Upper lobe of left lung (tissue), 6 donors: ENCODE data around the gene PRM2. TPM values are rescaled to one million over a fixed set of nuclear protein-coding genes. Genes with fewer than 3 reads are reported as not detected.

Experiments
- ATAC-seq, 2 donors: fragments of 200-7000 bp; cut with Tn5 transposase; one replicate each; pipeline ENCODE4 v1.9.1; 2022; ENCODE audit warnings: mild to moderate bottlenecking in 2 of 2, moderate library complexity in 2 of 2; ENCODE audit not compliant: low FRiP score in 2 of 2
- DNase-seq, 2 donors: peaks; one replicate each; pipeline ENCODE4 v3.0.0-alpha.2; 2019 to 2020
- H3K27ac ChIP-seq, 4 donors: fragments of 200-600 bp; sonication (generic); one replicate each; pipeline ENCODE4 v1.5.1; 2016 to 2019
- H3K27me3 ChIP-seq, 4 donors: fragments of 200-600 bp; sonication (generic); one replicate each; pipeline ENCODE4 v1.5.1; 2017 to 2019
- H3K36me3 ChIP-seq, 4 donors: fragments of 200-600 bp; sonication (generic); one replicate each; pipeline ENCODE4 v1.5.1; 2016 to 2019
- H3K4me1 ChIP-seq, 4 donors: fragments of 200-600 bp; sonication (generic); one replicate each; pipeline ENCODE4 v1.5.1; 2018 to 2019
- H3K4me3 ChIP-seq, 4 donors: fragments of 200-600 bp; sonication (generic); one replicate each; pipeline ENCODE4 v1.5.1; 2017 to 2019; ENCODE audit warnings: mild to moderate bottlenecking in 2 of 4, moderate library complexity in 1 of 4
- H3K9me3 ChIP-seq, 4 donors: fragments of 200-600 bp; sonication (generic); one replicate each; pipeline ENCODE4 v1.5.1; 2018 to 2019
- CTCF ChIP-seq, 6 experiments: fragments of 450-650 bp in 4 of 6; fragments of 200-600 bp in 2 of 6; sonication (generic) in 2 of 6; IDR thresholded peaks; one replicate each; pipeline ENCODE4 v1.5.1; 2016 to 2019; ENCODE audit warnings: antibody characterized with exemption in 6 of 6
- EP300 ChIP-seq, 4 donors: sonication (generic); formaldehyde crosslinking; IDR thresholded peaks; one replicate each; pipeline ENCODE4 v1.5.1; 2017; ENCODE audit warnings: antibody characterized with exemption in 4 of 4, control low read depth in 2 of 4
- POLR2A ChIP-seq, 4 donors: fragments of 450-650 bp; IDR thresholded peaks; one replicate each; pipeline ENCODE4 v1.5.1; 2016 to 2017; ENCODE audit warnings: antibody characterized with exemption in 4 of 4, mild to moderate bottlenecking in 2 of 4
- POLR2AphosphoS5 ChIP-seq, 2 donors: sonication (generic); formaldehyde crosslinking; IDR thresholded peaks; one replicate each; pipeline ENCODE4 v1.5.1; 2017; ENCODE audit warnings: antibody characterized with exemption in 2 of 2
- WGBS, 2 donors: methylation state at CpG; one replicate each; pipeline ENCODE4 v1.1.5; 2017 to 2018; 5-methylcytosine and 5-hydroxymethylcytosine counted together
- total RNA-seq, 6 donors: library from RNA; depleted of rRNA in 4 of 6; stranded (reverse); fragments of >200 nt in 4 of 6; gene quantifications; one replicate each; pipeline versions ENCODE4 v1.1.0 to v1.2.1, GENCODE V29; 2016 to 2021
- donor health status: DM: no; HTN: no; CAD: no; lungs with moderate emphysema.
- donor health status: DM: no; HTN: yes; CAD: no; lungs with severe emphysema.

Gene PRM2
- total RNA-seq, 6 donors from 2014 or later, result not detected

GRCh38 chr16:11264155-11264832, 12.0 kb downstream of the PRM2 start:
- H3K27ac ChIP-seq, result no peak overlapping the region
- ATAC-seq, result no peak
- H3K4me1 ChIP-seq, result peaks cover 2 to 12% (median 5%) of the 10 kb centered on the region in 4 donors
- no peaks in the 10 kb centered on the region for H3K9me3 ChIP-seq
- H3K27me3 ChIP-seq, result no peaks in the 10 kb centered on the region
- no peak for DNase-seq
- TF ChIP-seq EP300 (IDR thresholded peaks at IDR 0.05) (no peak), CTCF (IDR thresholded peaks at IDR 0.05) (no peak), POLR2A (IDR thresholded peaks at IDR 0.05) (no peak), POLR2AphosphoS5 (IDR thresholded peaks at IDR 0.05) (no peak)
- no peaks in the 10 kb centered on the region for H3K36me3 ChIP-seq
- 72 to 77% methylated on average over 9 of the region's 9 CpGs for WGBS, 2 donors
- no peak overlapping the region for H3K4me3 ChIP-seq

GRCh38 chr16:11263737-11264136, 12.5 kb downstream of the PRM2 start:
- no peak for ATAC-seq
- TF ChIP-seq EP300 (IDR thresholded peaks at IDR 0.05) (no peak), CTCF (IDR thresholded peaks at IDR 0.05) (no peak), POLR2AphosphoS5 (IDR thresholded peaks at IDR 0.05) (no peak), POLR2A (IDR thresholded peaks at IDR 0.05) (no peak)

GRCh38 chr16:11262915-11263314, 13.4 kb downstream of the PRM2 start:
- no peaks in the 10 kb centered on the region for H3K36me3 ChIP-seq
- H3K4me1 ChIP-seq, result peaks cover 13 to 25% (median 17%) of the 10 kb centered on the region in 4 donors
- TF ChIP-seq POLR2A (IDR thresholded peaks at IDR 0.05), result no peak
- ATAC-seq, result no peak
- H3K27me3 ChIP-seq, result no peaks in the 10 kb centered on the region
- 86 to 89% methylated on average over 8 of the region's 8 CpGs for WGBS, 2 donors
- H3K4me3 ChIP-seq, result no peak overlapping the region
- no peak for DNase-seq
- H3K9me3 ChIP-seq, result no peaks in the 10 kb centered on the region
- no peak overlapping the region for H3K27ac ChIP-seq

More at GRCh38 chr16:11263737-11264136, 12.5 kb downstream of the PRM2 start:
- H3K4me3 ChIP-seq, result no peak overlapping the region
- 44 to 59% methylated on average over 4 of the region's 4 CpGs for whole genome bisulfite sequencing, 2 donors
- no peaks in the 10 kb centered on the region for H3K27me3 ChIP-seq
- H3K4me1 ChIP-seq, result peaks cover 8 to 18% (median 11%) of the 10 kb centered on the region in 4 donors
- no peak overlapping the region for H3K27ac ChIP-seq
- H3K36me3 ChIP-seq, result no peaks in the 10 kb centered on the region
- no peaks in the 10 kb centered on the region for H3K9me3 ChIP-seq
- no peak for DNase-seq

GRCh38 chr16:11260596-11260966, 15.7 kb downstream of the PRM2 start:
- WGBS, 2 donors, result 79 to 89% methylated on average over 3 of the region's 3 CpGs

More at GRCh38 chr16:11260596-11260966, 15.7 kb downstream of the PRM2 start:
- Histone ChIP-seq H3K9me3 (no peaks in the 10 kb centered on the region), H3K4me3 (no peak overlapping the region), H3K27me3 (no peaks in the 10 kb centered on the region), H3K36me3 (no peaks in the 10 kb centered on the region), H3K4me1 (peaks cover 23 to 35% (median 27%) of the 10 kb centered on the region in 4 donors), H3K27ac (no peak overlapping the region)
- no peak for TF ChIP-seq POLR2A (IDR thresholded peaks at IDR 0.05)
- TF ChIP-seq CTCF (IDR thresholded peaks at IDR 0.05), result no peak
- TF ChIP-seq POLR2AphosphoS5 (IDR thresholded peaks at IDR 0.05), result no peak
- TF ChIP-seq EP300 (IDR thresholded peaks at IDR 0.05), result no peak
- ATAC-seq (no peak), DNase-seq (no peak)
